Upper lobe of left lung (tissue), 6 donors: ENCODE data around the gene PCYT2. TPM values are rescaled to one million over a fixed set of nuclear protein-coding genes. Genes with fewer than 3 reads are reported as not detected.
A peak's percentile ranks its signal among the peaks of the same experiment; 100 is the strongest.

Experiments
- ATAC-seq, 2 donors: fragments of 200-7000 bp; cut with Tn5 transposase; one replicate each; pipeline ENCODE4 v1.9.1; 2022; ENCODE audit warnings: mild to moderate bottlenecking in 2 of 2, moderate library complexity in 2 of 2; ENCODE audit not compliant: low FRiP score in 2 of 2
- DNase-seq, 2 donors: peaks; one replicate each; pipeline ENCODE4 v3.0.0-alpha.2; 2019 to 2020
- H3K27ac ChIP-seq, 4 donors: fragments of 200-600 bp; sonication (generic); one replicate each; pipeline ENCODE4 v1.5.1; 2016 to 2019
- H3K27me3 ChIP-seq, 4 donors: fragments of 200-600 bp; sonication (generic); one replicate each; pipeline ENCODE4 v1.5.1; 2017 to 2019
- H3K36me3 ChIP-seq, 4 donors: fragments of 200-600 bp; sonication (generic); one replicate each; pipeline ENCODE4 v1.5.1; 2016 to 2019
- H3K4me1 ChIP-seq, 4 donors: fragments of 200-600 bp; sonication (generic); one replicate each; pipeline ENCODE4 v1.5.1; 2018 to 2019
- H3K4me3 ChIP-seq, 4 donors: fragments of 200-600 bp; sonication (generic); one replicate each; pipeline ENCODE4 v1.5.1; 2017 to 2019; ENCODE audit warnings: mild to moderate bottlenecking in 2 of 4, moderate library complexity in 1 of 4
- H3K9me3 ChIP-seq, 4 donors: fragments of 200-600 bp; sonication (generic); one replicate each; pipeline ENCODE4 v1.5.1; 2018 to 2019
- CTCF ChIP-seq, 6 experiments: fragments of 450-650 bp in 4 of 6; fragments of 200-600 bp in 2 of 6; sonication (generic) in 2 of 6; IDR thresholded peaks; one replicate each; pipeline ENCODE4 v1.5.1; 2016 to 2019; ENCODE audit warnings: antibody characterized with exemption in 6 of 6
- EP300 ChIP-seq, 4 donors: sonication (generic); formaldehyde crosslinking; IDR thresholded peaks; one replicate each; pipeline ENCODE4 v1.5.1; 2017; ENCODE audit warnings: antibody characterized with exemption in 4 of 4, control low read depth in 2 of 4
- POLR2A ChIP-seq, 4 donors: fragments of 450-650 bp; IDR thresholded peaks; one replicate each; pipeline ENCODE4 v1.5.1; 2016 to 2017; ENCODE audit warnings: antibody characterized with exemption in 4 of 4, mild to moderate bottlenecking in 2 of 4
- POLR2AphosphoS5 ChIP-seq, 2 donors: sonication (generic); formaldehyde crosslinking; IDR thresholded peaks; one replicate each; pipeline ENCODE4 v1.5.1; 2017; ENCODE audit warnings: antibody characterized with exemption in 2 of 2
- WGBS, 2 donors: methylation state at CpG; one replicate each; pipeline ENCODE4 v1.1.5; 2017 to 2018; 5-methylcytosine and 5-hydroxymethylcytosine counted together
- total RNA-seq, 6 donors: library from RNA; depleted of rRNA in 4 of 6; stranded (reverse); fragments of >200 nt in 4 of 6; gene quantifications; one replicate each; pipeline versions ENCODE4 v1.1.0 to v1.2.1, GENCODE V29; 2016 to 2021
- donor health status: DM: no; HTN: no; CAD: no; lungs with moderate emphysema.
- donor health status: DM: no; HTN: yes; CAD: no; lungs with severe emphysema.

Gene PCYT2
- total RNA-seq, 6 donors from 2014 or later: 29.1 to 63.1 (median 52.2) TPM

GRCh38 chr17:81932333-81932983 lies 21.3 kb upstream of the PCYT2 start:
- H3K36me3 ChIP-seq: no peaks in the 10 kb centered on the region
- H3K4me1 ChIP-seq: peaks cover 8 to 41% (median 31%) of the 10 kb centered on the region in 4 donors
- no peak for ATAC-seq
- TF ChIP-seq POLR2AphosphoS5 (IDR thresholded peaks at IDR 0.05): no peak
- WGBS, 2 donors: 79 to 92% methylated on average over 4 to 9 of the region's 9 CpGs
- H3K4me3 ChIP-seq: no peak overlapping the region
- no peaks in the 10 kb centered on the region for H3K9me3 ChIP-seq
- no peak overlapping the region for H3K27ac ChIP-seq
- peak in 1 of 2 donors; percentile 47 for DNase-seq
- H3K27me3 ChIP-seq: peaks cover 0 to 10% (median 1%) of the 10 kb centered on the region in 4 donors

GRCh38 chr17:81931557-81932332 lies 20.5 kb upstream of the PCYT2 start:
- peak in 1 of 2 donors; percentile 34 for DNase-seq
- 39 to 41% methylated on average over 14 of the region's 15 CpGs for WGBS, 2 donors

GRCh38 chr17:81931189-81931556 lies 20.0 kb upstream of the PCYT2 start:
- 69 to 72% methylated on average over 13 of the region's 13 CpGs for WGBS, 2 donors
- DNase-seq: peak in 1 of 2 donors; percentile 65

More at GRCh38 chr17:81931557-81932332, 20.5 kb upstream of the PCYT2 start:
- Histone ChIP-seq H3K4me3 (no peak overlapping the region), H3K27ac (no peak overlapping the region), H3K4me1 (peaks cover 3 to 33% (median 26%) of the 10 kb centered on the region in 4 donors), H3K27me3 (peaks cover 0 to 10% (median 1%) of the 10 kb centered on the region in 4 donors), H3K9me3 (no peaks in the 10 kb centered on the region), H3K36me3 (no peaks in the 10 kb centered on the region)
- no peak for ATAC-seq
- TF ChIP-seq CTCF (IDR thresholded peaks at IDR 0.05): no peak
- no peak for TF ChIP-seq POLR2A (IDR thresholded peaks at IDR 0.05)
- no peak for TF ChIP-seq POLR2AphosphoS5 (IDR thresholded peaks at IDR 0.05)
- no peak for TF ChIP-seq EP300 (IDR thresholded peaks at IDR 0.05)

GRCh38 chr17:81930142-81931125 lies 19.2 kb upstream of the PCYT2 start:
- ATAC-seq (no peak), DNase-seq (peak in 1 of 2 donors; percentile 33)
- Histone ChIP-seq H3K27me3 (peaks cover 0 to 10% (median 1%) of the 10 kb centered on the region in 4 donors), H3K4me3 (no peak overlapping the region), H3K4me1 (peaks cover 9 to 36% (median 31%) of the 10 kb centered on the region in 4 donors), H3K36me3 (no peaks in the 10 kb centered on the region), H3K9me3 (no peaks in the 10 kb centered on the region), H3K27ac (no peak overlapping the region)
- no peak for TF ChIP-seq POLR2A (IDR thresholded peaks at IDR 0.05)
- no peak for TF ChIP-seq CTCF (IDR thresholded peaks at IDR 0.05)
- no peak for TF ChIP-seq POLR2AphosphoS5 (IDR thresholded peaks at IDR 0.05)
- TF ChIP-seq EP300 (IDR thresholded peaks at IDR 0.05): no peak
- 73 to 75% methylated on average over 15 to 20 of the region's 20 CpGs for WGBS, 2 donors

More at GRCh38 chr17:81931189-81931556, 20.0 kb upstream of the PCYT2 start:
- H3K9me3 ChIP-seq: no peaks in the 10 kb centered on the region
- TF ChIP-seq POLR2A (IDR thresholded peaks at IDR 0.05) (no peak), POLR2AphosphoS5 (IDR thresholded peaks at IDR 0.05) (no peak), CTCF (IDR thresholded peaks at IDR 0.05) (no peak), EP300 (IDR thresholded peaks at IDR 0.05) (no peak)
- no peak overlapping the region for H3K27ac ChIP-seq
- peaks cover 0 to 10% (median 1%) of the 10 kb centered on the region in 4 donors for H3K27me3 ChIP-seq
- peaks cover 1 to 33% (median 24%) of the 10 kb centered on the region in 4 donors for H3K4me1 ChIP-seq
- ATAC-seq: no peak
- H3K4me3 ChIP-seq: no peak overlapping the region
- no peaks in the 10 kb centered on the region for H3K36me3 ChIP-seq
